Superior temporal gyrus (tissue), 1 donor: ENCODE data around the gene CFAP47.
"Not testable (repeated sequence)": the region's sequence is repeated elsewhere in the genome, so short reads cannot be mapped to it uniquely, and the experiment has no call there.

ENCODE experiments used
- DNase-seq: peaks from one replicate; pipeline ENCODE4 v3.0.0-alpha.2; 2016; ENCODE audit errors: extremely low spot score

Gene CFAP47

DNA sequence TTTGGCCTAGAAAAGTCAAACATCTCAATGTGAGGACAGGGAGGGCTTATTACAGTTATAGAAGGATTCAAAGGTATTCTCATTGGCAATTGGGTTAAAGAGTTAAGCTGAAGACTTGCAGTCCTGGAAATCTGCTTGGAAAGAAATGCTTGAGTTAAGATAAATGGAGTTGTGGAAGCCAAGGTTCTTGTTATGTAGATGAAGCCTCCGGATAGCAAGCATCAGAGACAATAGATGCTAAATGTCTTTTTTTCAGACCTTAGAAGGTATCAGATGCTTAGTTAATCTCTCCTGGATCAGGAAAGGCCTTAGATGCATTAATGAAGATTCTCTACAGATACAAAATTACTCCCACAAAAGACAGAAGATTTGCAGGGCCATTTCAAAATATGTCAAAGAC, 299.3 kb downstream of the CFAP47 start:
- DNase-seq: no peak

DNA sequence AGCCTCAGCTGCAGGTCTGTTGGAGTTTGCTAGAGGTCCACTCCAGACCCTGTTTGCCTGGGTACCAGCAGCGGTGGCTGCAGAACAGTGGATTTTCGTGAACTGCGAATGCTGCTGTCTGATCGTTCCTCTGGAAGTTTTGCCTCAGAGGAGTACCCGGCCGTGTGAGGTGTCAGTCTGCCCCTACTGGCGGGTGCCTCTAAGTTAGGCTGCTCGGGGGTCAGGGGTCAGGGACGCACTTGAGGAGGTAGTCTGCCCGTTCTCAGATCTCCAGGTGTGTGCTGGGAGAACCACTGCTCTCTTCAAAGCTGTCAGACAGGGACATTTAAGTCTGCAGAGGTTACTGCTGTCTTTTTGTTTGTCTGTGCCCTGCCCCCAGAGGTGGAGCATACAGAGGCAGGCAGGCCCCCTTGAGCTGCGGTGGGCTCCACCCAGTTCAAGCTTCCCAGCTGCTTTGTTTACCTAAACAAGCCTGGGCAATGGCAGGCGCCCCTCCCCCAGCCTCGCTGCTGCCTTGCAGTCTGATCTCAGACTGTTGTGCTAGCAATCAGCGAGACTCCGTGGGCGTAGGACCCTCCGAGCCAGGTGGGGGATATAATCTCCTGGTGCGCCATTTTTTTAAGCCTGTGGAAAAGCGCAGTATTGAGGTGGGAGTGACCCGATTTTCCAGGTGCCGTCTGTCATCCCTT, 315.4 kb downstream of the CFAP47 start:
- not testable (repeated sequence) for DNase-seq

GRCh38 chrX:36241397-36241796, 321.9 kb downstream of the CFAP47 start:
- no peak for DNase-seq

GRCh38 chrX:36266155-36266554, 346.6 kb downstream of the CFAP47 start:
- DNase-seq: no peak

DNA sequence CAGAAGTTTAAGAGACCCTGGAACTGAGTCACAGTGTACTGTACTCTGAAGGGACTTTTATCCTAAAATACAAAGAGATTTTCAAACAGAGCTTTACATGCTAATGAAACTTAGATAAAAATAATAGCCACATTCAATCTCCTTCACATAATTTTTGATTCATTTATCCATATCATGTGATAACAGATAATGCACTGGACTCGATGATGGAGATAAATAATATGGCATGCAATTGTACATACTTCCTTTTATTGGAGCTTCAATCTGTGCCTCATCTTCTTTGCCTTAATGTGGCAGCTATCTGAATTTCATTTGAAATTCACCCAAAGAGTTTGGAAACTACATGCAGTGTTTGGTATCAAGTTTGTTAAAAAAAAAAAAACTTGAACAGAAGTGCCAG, 390.6 kb downstream of the CFAP47 start:
- DNase-seq: no peak

- DNase-seq: no peak
Observed at GRCh38 chrX:36314303-36314702, 394.8 kb downstream of the CFAP47 start.

- no peak for DNase-seq
Observed at GRCh38 chrX:36334572-36334971, 415.0 kb downstream of the CFAP47 start.

DNA sequence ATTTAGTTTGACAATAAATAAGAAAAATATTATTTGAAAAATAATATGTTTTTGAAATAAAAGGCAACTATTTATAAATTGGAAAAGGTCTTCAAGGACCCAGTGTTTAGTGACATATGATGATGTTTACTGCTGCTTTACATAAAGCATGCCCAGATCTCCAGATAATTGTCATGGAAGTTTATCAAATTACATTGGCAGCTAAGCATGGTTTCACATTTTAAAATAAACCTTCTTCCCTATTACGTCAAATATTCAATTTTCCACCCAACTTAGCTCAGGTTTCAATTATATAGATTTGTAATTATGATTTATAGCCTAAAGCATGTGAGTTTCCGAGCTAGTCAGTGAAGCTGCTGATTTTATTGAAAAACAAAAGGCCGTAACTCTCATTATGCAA, 417.2 kb downstream of the CFAP47 start:
- DNase-seq: no peak

- DNase-seq: no peak
Observed at GRCh38 chrX:36344301-36344700, 424.8 kb downstream of the CFAP47 start.

DNA sequence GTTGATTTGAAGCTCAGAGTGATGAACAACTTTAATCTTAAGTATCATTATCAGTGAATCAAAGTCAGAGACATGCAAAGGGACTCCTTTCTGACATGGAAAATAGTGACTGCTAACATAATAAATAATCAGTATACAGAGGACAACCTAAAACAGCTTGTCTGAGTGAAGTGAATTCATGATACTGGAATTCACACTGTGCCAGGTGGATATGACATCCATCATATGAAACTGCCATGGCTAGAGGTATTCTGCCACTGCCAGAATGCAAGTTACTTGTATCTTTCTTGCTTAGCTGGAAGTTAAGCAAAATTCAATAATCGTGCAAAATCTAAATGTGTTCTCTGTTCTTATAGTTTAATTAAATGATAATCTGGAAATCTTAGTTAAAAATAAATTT, 429.0 kb downstream of the CFAP47 start:
- DNase-seq: no peak

GRCh38 chrX:36357855-36358254, 438.3 kb downstream of the CFAP47 start:
- DNase-seq: no peak

DNA sequence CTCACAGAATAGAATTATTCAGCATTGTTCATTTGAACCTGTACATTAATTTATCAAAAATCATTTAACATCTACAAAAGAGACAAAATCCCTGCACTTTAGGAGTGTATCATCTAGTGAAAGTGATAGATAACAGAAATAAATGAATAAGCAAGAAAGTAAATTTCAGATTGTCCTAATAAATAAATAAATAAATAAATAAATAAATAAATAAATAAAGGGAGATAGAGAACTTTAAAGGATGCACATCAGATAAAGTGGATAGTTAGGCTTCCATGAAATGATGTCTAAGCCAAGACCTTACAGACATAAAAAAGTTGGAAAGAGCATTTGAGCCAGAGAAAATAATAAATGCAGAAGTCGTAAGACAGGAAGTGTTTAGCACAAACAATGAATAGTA, 444.7 kb downstream of the CFAP47 start:
- no peak for DNase-seq

- DNase-seq: no peak
Observed at GRCh38 chrX:36383495-36383894, 464.0 kb downstream of the CFAP47 start.

- no peak for DNase-seq
Observed at GRCh38 chrX:36388901-36389300, 469.4 kb downstream of the CFAP47 start.

DNA sequence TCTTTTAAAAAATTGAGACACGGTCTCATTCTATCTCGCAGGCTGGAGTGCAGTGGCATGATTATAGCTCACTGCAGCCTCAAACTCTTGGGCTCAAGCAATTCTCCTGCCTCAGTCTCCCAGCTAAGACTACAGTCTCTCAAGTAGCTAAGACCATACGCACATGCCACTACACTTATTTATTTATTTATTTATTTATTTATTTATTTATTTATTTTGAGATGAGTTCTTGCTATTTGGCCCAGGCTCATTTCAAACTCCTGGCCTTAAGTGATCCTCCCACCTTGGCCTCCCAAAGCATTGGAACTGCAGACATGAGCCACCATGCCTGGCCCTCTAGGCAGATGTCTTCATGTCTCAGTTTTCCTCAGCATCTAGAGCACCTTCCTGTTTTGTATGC, 482.2 kb downstream of the CFAP47 start:
- DNase-seq: no peak

DNA sequence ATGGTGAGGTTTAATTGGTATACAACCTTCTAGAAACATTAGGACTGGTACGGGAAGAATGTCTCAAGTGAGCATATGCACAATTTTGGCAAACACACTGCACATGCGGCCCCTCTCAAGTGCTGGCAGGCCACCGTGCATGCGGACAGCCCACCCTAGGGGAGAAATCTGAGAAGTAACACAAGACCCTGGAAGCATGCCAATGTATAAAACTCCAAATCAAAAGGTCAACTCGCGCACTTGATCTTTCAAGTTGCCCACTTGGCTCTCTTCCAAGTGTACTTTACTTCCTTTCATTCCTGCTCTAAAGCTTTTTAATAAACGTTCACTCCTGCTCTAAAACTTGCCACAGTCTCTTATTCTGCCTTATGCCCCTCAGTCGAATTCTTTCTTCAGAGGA, 488.3 kb downstream of the CFAP47 start:
- no peak for DNase-seq

GRCh38 chrX:36414056-36414455, 494.5 kb downstream of the CFAP47 start:
- no peak for DNase-seq

- no peak for DNase-seq
Observed at GRCh38 chrX:36422368-36422767, 502.8 kb downstream of the CFAP47 start.

GRCh38 chrX:36431819-36432218, 512.3 kb downstream of the CFAP47 start:
- peak; percentile 14 for DNase-seq

DNA sequence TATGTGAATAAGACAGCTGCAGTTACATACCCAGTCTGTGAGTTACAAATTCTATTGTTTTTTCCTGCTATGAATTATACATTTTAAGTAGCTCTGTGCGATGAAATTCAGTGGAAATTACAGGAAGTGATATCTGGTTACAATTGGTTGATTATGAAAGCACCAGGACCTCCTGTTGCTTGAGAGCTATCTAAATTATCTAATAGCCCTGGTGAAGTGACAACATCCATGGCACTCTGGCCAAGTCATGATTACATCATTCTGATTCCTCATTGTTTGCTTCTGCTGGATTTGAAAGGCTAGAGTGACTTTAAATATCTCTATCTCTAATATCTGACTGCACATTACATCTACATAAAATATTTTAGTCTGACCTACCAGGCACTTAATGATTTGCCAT, 515.0 kb downstream of the CFAP47 start:
- DNase-seq: no peak
